Nucleus accumbens (tissue), 56 donors: Measurements from ENCODE around the gene UVRAG.

ENCODE experiments used
- DNase-seq, 56 donors: peaks; one replicate each; lab custom pipeline; 2025; lab: John Stamatoyannopoulos, UW

The UVRAG gene

GRCh38 chr11:76156971-76157427, 342.0 kb downstream of the UVRAG start:
- DNase-seq = no peak

GRCh38 chr11:76157891-76158290, 342.9 kb downstream of the UVRAG start:
- DNase-seq = no peak

- DNase-seq = no peak
Observed at GRCh38 chr11:76158394-76159302, 343.6 kb downstream of the UVRAG start.

GRCh38 chr11:76159303-76159937, 344.4 kb downstream of the UVRAG start:
- DNase-seq = no peak

- no peak for DNase-seq
Observed at GRCh38 chr11:76159983-76160661, 345.1 kb downstream of the UVRAG start.

GRCh38 chr11:76160856-76161255, 345.8 kb downstream of the UVRAG start:
- DNase-seq = no peak

- no peak for DNase-seq
Observed at GRCh38 chr11:76161261-76161961, 346.4 kb downstream of the UVRAG start.

GRCh38 chr11:76162336-76163288, 347.6 kb downstream of the UVRAG start:
- DNase-seq = no peak

- no peak for DNase-seq
Observed at GRCh38 chr11:76163289-76163880, 348.4 kb downstream of the UVRAG start.

GRCh38 chr11:76164081-76164480, 349.1 kb downstream of the UVRAG start:
- DNase-seq = no peak

- DNase-seq = no peak
Observed at GRCh38 chr11:76164861-76165751, 350.1 kb downstream of the UVRAG start.

- no peak for DNase-seq
Observed at GRCh38 chr11:76166314-76166713, 351.3 kb downstream of the UVRAG start.

- no peak for DNase-seq
Observed at GRCh38 chr11:76167590-76167989, 352.6 kb downstream of the UVRAG start.

GRCh38 chr11:76169473-76169896, 354.5 kb downstream of the UVRAG start:
- peak in 1 of 56 donors; percentile 9 for DNase-seq

- DNase-seq = no peak
Observed at GRCh38 chr11:76170468-76170867, 355.5 kb downstream of the UVRAG start.

- no peak for DNase-seq
Observed at GRCh38 chr11:76172583-76172982, 357.6 kb downstream of the UVRAG start.

- no peak for DNase-seq
Observed at GRCh38 chr11:76173663-76174062, 358.7 kb downstream of the UVRAG start.

- no peak for DNase-seq
Observed at GRCh38 chr11:76174330-76174729, 359.3 kb downstream of the UVRAG start.
